Caco-2 (cell line): ENCODE measurements around the gene CCAR1. TPM values are rescaled to one million over a fixed set of nuclear protein-coding genes. Genes with fewer than 3 reads are reported as not detected.

Source experiments
- BruUV-seq: library from RNA; stranded (reverse); fragments of 400-500 nt; replicated peaks from 2 replicates; lab custom pipeline; 2021; lab: Mats Ljungman, UMichigan
- CTCF ChIA-PET: fragments of 300-600 bp; sonication (Branson Sonifier 250); formaldehyde crosslinking; loops from one replicate; lab custom pipeline; 2022; ENCODE audit warnings: antibody characterized with exemption; lab: Charles Lee
- POLR2A ChIA-PET: fragments of 300-600 bp; sonication (Branson Sonifier 250); formaldehyde crosslinking; loops from one replicate; lab custom pipeline; 2022; ENCODE audit warnings: antibody characterized with exemption; lab: Charles Lee
- DNase-seq, 2 experiments: peaks; one replicate each; pipeline versions ENCODE4 v3.0.0 to v3.0.0-alpha.2; 2020 to 2022
- H3K27me3 ChIP-seq: replicated peaks from 2 replicates; pipeline ENCODE4 v1.6.0; 2011; ENCODE audit warnings: low read length; ENCODE audit not compliant: control insufficient read depth, insufficient read depth
- H3K36me3 ChIP-seq: 2 replicates; pipeline ENCODE4 v1.5.1; 2011; ENCODE audit warnings: low read length; ENCODE audit not compliant: control insufficient read depth, insufficient read depth
- H3K4me1 ChIP-seq: fragments of 250-450 bp; sonication (Bioruptor Pico); 2 replicates; pipeline ENCODE4 v1.5.1; 2020; ENCODE audit warnings: mild to moderate bottlenecking
- H3K4me3 ChIP-seq: 2 replicates; pipeline ENCODE4 v1.5.1; 2011; ENCODE audit warnings: low read depth, mild to moderate bottlenecking, control low read depth, low read length
- H3K9me3 ChIP-seq: fragments of 250-450 bp; sonication (Bioruptor Pico); 2 replicates; pipeline ENCODE4 v1.5.1; 2020; ENCODE audit warnings: mild to moderate bottlenecking, moderate library complexity
- H3K27ac Mint-ChIP-seq: one replicate; pipeline ENCODE4 v1.8.0; 2022; ENCODE audit warnings: mixed read lengths; ENCODE audit not compliant: unreplicated experiment
- H3K27me3 Mint-ChIP-seq: one replicate; pipeline ENCODE4 v1.8.0; 2022; ENCODE audit warnings: mixed read lengths; ENCODE audit not compliant: insufficient read depth, unreplicated experiment
- H3K36me3 Mint-ChIP-seq: one replicate; pipeline ENCODE4 v1.8.0; 2022; ENCODE audit warnings: mild to moderate bottlenecking, mixed read lengths; ENCODE audit not compliant: insufficient read depth, unreplicated experiment
- H3K4me1 Mint-ChIP-seq: one replicate; pipeline ENCODE4 v1.8.0; 2022; ENCODE audit warnings: low read depth, mixed read lengths; ENCODE audit not compliant: unreplicated experiment
- H3K4me3 Mint-ChIP-seq: one replicate; pipeline ENCODE4 v1.8.0; 2022; ENCODE audit warnings: mild to moderate bottlenecking, moderate library complexity, mixed read lengths; ENCODE audit not compliant: unreplicated experiment
- H3K9me3 Mint-ChIP-seq: one replicate; pipeline ENCODE4 v1.8.0; 2022; ENCODE audit warnings: mixed read lengths; ENCODE audit not compliant: unreplicated experiment
- intact Hi-C: fragments of 100-400 bp; cut with micrococcal nuclease; formaldehyde crosslinking; loops from one replicate; pipeline ENCODE4 v1.10.0; 2022; ENCODE audit not compliant: unreplicated experiment
- total RNA-seq: library from RNA; stranded (reverse); gene quantifications from 2 replicates; pipeline ENCODE4 v1.2.3, GENCODE V29; 2022
- TF ChIP-seq, protein P1 (sequence below), 2 experiments: fragments of 200-600 bp in 1 of 2; IDR thresholded peaks; 1 replicate in 1 of 2; 2 replicates in 1 of 2; pipeline versions ENCODE4 v1.5.1 to v1.8.0; 2011 to 2022; ENCODE audit warnings: antibody characterized with exemption in 1 of 2, control low read depth in 1 of 2, inconsistent platforms in 1 of 2, low read depth in 1 of 2, low read length in 1 of 2, mild to moderate bottlenecking in 1 of 2, moderate library complexity in 1 of 2; ENCODE audit not compliant: insufficient read depth in 1 of 2, severe bottlenecking in 1 of 2, unreplicated experiment in 1 of 2

The CCAR1 gene
- total RNA-seq, 1 experiment from 2014 or later = 180 TPM

GRCh38 chr10:68781613-68782574, 60.9 kb downstream of the CCAR1 start:
- CTCF ChIA-PET = interaction anchor here (1.2 kb wide), 1 partner anchor 114 kb away, joined by 3 read pairs; no protein-coding TSS in a partner anchor

DNA sequence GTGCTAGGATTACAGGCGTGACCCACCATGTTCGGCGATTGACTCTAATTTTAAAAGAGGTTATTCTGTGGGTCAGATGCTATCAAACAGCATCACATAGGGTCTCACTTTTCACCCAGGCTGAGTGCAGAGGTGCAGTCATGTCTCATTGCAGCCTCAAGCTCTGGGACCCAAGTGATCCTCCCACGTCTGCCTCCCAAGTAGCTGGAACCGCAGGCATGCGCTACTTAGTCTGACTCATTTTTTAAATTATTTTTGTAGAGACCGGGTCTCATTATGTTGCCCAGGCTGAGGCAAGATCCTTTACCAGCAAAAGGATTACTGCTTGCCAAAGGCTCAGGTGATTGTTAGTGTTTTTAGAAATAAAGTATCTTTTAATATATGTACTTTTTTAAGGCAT, 63.4 kb downstream of the CCAR1 start:
- no TSS peak for BruUV-seq

More at GRCh38 chr10:68781613-68782574, 60.9 kb downstream of the CCAR1 start:
- TF ChIP-seq, protein P1, sequence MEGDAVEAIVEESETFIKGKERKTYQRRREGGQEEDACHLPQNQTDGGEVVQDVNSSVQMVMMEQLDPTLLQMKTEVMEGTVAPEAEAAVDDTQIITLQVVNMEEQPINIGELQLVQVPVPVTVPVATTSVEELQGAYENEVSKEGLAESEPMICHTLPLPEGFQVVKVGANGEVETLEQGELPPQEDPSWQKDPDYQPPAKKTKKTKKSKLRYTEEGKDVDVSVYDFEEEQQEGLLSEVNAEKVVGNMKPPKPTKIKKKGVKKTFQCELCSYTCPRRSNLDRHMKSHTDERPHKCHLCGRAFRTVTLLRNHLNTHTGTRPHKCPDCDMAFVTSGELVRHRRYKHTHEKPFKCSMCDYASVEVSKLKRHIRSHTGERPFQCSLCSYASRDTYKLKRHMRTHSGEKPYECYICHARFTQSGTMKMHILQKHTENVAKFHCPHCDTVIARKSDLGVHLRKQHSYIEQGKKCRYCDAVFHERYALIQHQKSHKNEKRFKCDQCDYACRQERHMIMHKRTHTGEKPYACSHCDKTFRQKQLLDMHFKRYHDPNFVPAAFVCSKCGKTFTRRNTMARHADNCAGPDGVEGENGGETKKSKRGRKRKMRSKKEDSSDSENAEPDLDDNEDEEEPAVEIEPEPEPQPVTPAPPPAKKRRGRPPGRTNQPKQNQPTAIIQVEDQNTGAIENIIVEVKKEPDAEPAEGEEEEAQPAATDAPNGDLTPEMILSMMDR (IDR thresholded peaks at IDR 0.05; ENCODE audit: insufficient read depth in 1 of 2, low read depth in 1 of 2, low read length in 1 of 2, severe bottlenecking in 1 of 2, unreplicated experiment in 1 of 2) = no peak
- Mint-ChIP-seq H3K9me3 (no peaks in the 10 kb centered on the region), H3K4me1 (no peaks in the 10 kb centered on the region), H3K4me3 (no peak overlapping the region), H3K27ac (peak overlapping the region; percentile 42), H3K27me3 (no peaks in the 10 kb centered on the region), H3K36me3 (peaks cover 99% of the 10 kb centered on the region)
- Histone ChIP-seq H3K4me3 (no peak overlapping the region), H3K36me3 (peaks cover 5% of the 10 kb centered on the region; the same call in 1 of the 2 replicates), H3K4me1 (no peaks in the 10 kb centered on the region), H3K27me3 (no peaks in the 10 kb centered on the region), H3K9me3 (no peaks in the 10 kb centered on the region)
- POLR2A ChIA-PET = interaction anchor here (0.6 to 1.4 kb wide), 4 partner anchors 10 to 119 kb away, joined by 3 to 4 read pairs (median 3); partner anchors contain the start of gene STOX1
- peak in 1 of 2 experiments; percentile 29 for DNase-seq
- intact Hi-C loops = no loop called here
- TSS peak; percentile 14 for BruUV-seq

DNA sequence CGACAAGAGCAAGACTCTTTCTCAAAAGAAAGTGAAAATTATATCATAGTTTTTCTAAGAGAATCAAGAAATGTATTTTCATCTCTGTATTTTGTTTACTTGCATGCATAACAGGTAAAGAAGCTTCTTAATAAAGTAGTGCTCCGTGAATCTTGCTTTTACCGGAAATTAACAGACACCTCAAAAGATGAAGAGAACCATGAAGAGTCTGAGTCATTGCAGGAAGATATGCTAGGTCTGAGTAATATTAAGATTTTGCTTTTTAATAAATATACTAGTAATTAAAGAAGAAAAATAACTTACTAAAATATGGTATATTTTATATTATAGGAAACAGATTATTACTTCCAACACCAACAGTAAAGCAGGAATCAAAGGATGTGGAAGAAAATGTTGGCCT, 66.8 kb downstream of the CCAR1 start:
- H3K9me3 ChIP-seq = no peaks in the 10 kb centered on the region
- Mint-ChIP-seq H3K9me3 (no peaks in the 10 kb centered on the region), H3K36me3 (peaks cover 100% of the 10 kb centered on the region), H3K4me3 (no peak overlapping the region), H3K4me1 (no peaks in the 10 kb centered on the region), H3K27me3 (no peaks in the 10 kb centered on the region), H3K27ac (no peak overlapping the region)
- H3K4me3 ChIP-seq = no peak overlapping the region
- intact Hi-C loops = no loop called here
- no peaks in the 10 kb centered on the region for H3K4me1 ChIP-seq
- ChIA-PET POLR2A (no interaction called here), CTCF (no interaction called here)
- H3K36me3 ChIP-seq = peaks cover 4% of the 10 kb centered on the region
- no peak for DNase-seq
- no peaks in the 10 kb centered on the region for H3K27me3 ChIP-seq
- no TSS peak for BruUV-seq
- TF ChIP-seq, protein P1 (IDR thresholded peaks at IDR 0.05; ENCODE audit: insufficient read depth in 1 of 2, low read depth in 1 of 2, low read length in 1 of 2, severe bottlenecking in 1 of 2, unreplicated experiment in 1 of 2) = no peak

More for the DNA sequence above, 63.4 kb downstream of the CCAR1 start:
- Histone ChIP-seq H3K4me3 (no peak overlapping the region), H3K9me3 (no peaks in the 10 kb centered on the region), H3K27me3 (no peaks in the 10 kb centered on the region), H3K36me3 (peaks cover 3% of the 10 kb centered on the region), H3K4me1 (no peaks in the 10 kb centered on the region)
- Mint-ChIP-seq H3K9me3 (no peaks in the 10 kb centered on the region), H3K4me1 (no peaks in the 10 kb centered on the region), H3K27ac (no peak overlapping the region), H3K4me3 (no peak overlapping the region), H3K27me3 (no peaks in the 10 kb centered on the region), H3K36me3 (peaks cover 99% of the 10 kb centered on the region)
- no peak for DNase-seq
- intact Hi-C loops = no loop called here
- TF ChIP-seq, protein P1 (IDR thresholded peaks at IDR 0.05; ENCODE audit: insufficient read depth in 1 of 2, low read depth in 1 of 2, low read length in 1 of 2, severe bottlenecking in 1 of 2, unreplicated experiment in 1 of 2) = no peak
- ChIA-PET CTCF (no interaction called here), POLR2A (no interaction called here)
